ENCODE measurements around the gene SGCA. TPM values are rescaled to one million over a fixed set of nuclear protein-coding genes. Genes with fewer than 3 reads are reported as not detected.

The SGCA gene
- total RNA-seq, 2 experiments from 2014 or later = 0.57 to 1.1 TPM

DNA sequence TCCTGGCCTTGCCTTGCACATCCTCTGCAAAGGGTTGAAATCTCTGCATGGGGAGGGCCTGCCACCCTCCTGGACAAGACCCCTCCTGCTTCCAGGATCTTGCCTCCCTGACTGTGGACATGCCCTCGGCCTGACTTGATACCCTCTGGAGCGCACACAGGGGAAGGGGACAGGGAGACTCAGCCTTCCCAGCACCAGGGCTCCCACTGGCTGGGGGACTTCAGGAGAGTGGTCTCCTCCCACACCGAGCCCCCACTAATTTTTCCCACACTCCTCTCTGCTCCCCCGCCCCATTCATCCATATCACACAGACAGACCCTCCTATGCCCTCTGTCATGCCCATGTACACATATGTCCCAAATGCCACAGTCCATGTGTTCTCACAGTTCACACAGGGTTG, 14.3 kb downstream of the SGCA start:
- H3K79me2 ChIP-seq (ENCODE audit: insufficient read depth, low read depth, low read length) = no peaks in the 10 kb centered on the region
- TF ChIP-seq CTCF (conservative IDR thresholded peaks at IDR 0.05; ENCODE audit: low read length) = no peak
- TF ChIP-seq EZH2phosphoT487 (IDR thresholded peaks at IDR 0.05; ENCODE audit: borderline replicate concordance, low read depth, low read length) = no peak
- no peak overlapping the region for H3K4me3 ChIP-seq (ENCODE audit: low read depth, low read length, poor library complexity, severe bottlenecking)
- intact Hi-C loops (cut with micrococcal nuclease; ENCODE audit: unreplicated experiment) = no loop called here
- peaks cover 38% of the 10 kb centered on the region for H3K4me1 ChIP-seq (ENCODE audit: insufficient read depth, low read length, poor library complexity, severe bottlenecking)
- POLR2A ChIA-PET = no interaction called here
- no peaks in the 10 kb centered on the region for H3K36me3 ChIP-seq (ENCODE audit: insufficient read depth, low read length)
- no TSS peak for BruUV-seq (replicated peaks)
- H3K9me2 ChIP-seq (ENCODE audit: insufficient read depth, low read length) = no peaks in the 10 kb centered on the region
- H2AFZ ChIP-seq (ENCODE audit: low read length) = no peak overlapping the region
- DNase-seq (ENCODE audit: low spot score) = no peak
- no peak overlapping the region for H3K27ac ChIP-seq (ENCODE audit: low read depth, low read length, poor library complexity, severe bottlenecking)
- no peaks in the 10 kb centered on the region for H3K9me3 ChIP-seq (ENCODE audit: low read length)
- CTCF ChIA-PET (ENCODE audit: unreplicated experiment) = no interaction called here
- H4K20me1 ChIP-seq (ENCODE audit: insufficient read depth, low read length) = no peaks in the 10 kb centered on the region
- H3K4me2 ChIP-seq (ENCODE audit: low read length) = no peak overlapping the region

DNA sequence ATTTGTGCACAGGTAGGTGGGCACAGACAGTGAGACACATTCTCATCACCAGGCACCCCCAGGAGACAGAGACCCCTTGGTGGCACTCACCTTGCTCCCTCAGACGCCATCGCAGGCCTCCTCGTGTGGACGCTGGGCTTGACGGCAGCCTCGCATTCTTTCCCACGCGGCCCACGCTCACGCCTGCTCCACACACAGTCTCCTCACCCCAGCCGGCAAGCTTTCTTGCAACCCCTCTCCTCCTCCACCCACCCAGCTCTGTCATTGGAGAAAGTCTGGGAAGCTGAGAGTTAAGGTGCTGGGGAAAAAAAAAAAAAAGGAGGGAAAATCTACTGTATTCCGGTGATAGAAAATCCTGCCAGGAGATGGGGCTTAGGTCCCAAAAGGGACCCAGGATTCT, 14.8 kb downstream of the SGCA start:
- H2AFZ ChIP-seq (ENCODE audit: low read length) = no peak overlapping the region
- H3K4me3 ChIP-seq (ENCODE audit: low read depth, low read length, poor library complexity, severe bottlenecking) = no peak overlapping the region
- peaks cover 39% of the 10 kb centered on the region for H3K4me1 ChIP-seq (ENCODE audit: insufficient read depth, low read length, poor library complexity, severe bottlenecking)
- intact Hi-C loops (cut with micrococcal nuclease; ENCODE audit: unreplicated experiment) = no loop called here
- BruUV-seq (replicated peaks) = no TSS peak
- ChIA-PET CTCF (ENCODE audit: unreplicated experiment) (interaction anchor here (0.7 kb wide), 1 partner anchor 8 kb away, joined by 3 read pairs; no protein-coding TSS in a partner anchor), POLR2A (no interaction called here)
- no peak for DNase-seq (ENCODE audit: low spot score)
- TF ChIP-seq EZH2phosphoT487 (IDR thresholded peaks at IDR 0.05; ENCODE audit: borderline replicate concordance, low read depth, low read length) (no peak), CTCF (conservative IDR thresholded peaks at IDR 0.05; ENCODE audit: low read length) (no peak)
- H3K79me2 ChIP-seq (ENCODE audit: insufficient read depth, low read depth, low read length) = no peaks in the 10 kb centered on the region
- no peaks in the 10 kb centered on the region for H4K20me1 ChIP-seq (ENCODE audit: insufficient read depth, low read length)
- no peaks in the 10 kb centered on the region for H3K9me2 ChIP-seq (ENCODE audit: insufficient read depth, low read length)
- no peaks in the 10 kb centered on the region for H3K36me3 ChIP-seq (ENCODE audit: insufficient read depth, low read length)
- H3K4me2 ChIP-seq (ENCODE audit: low read length) = no peak overlapping the region
- H3K9me3 ChIP-seq (ENCODE audit: low read length) = no peaks in the 10 kb centered on the region
- no peak overlapping the region for H3K27ac ChIP-seq (ENCODE audit: low read depth, low read length, poor library complexity, severe bottlenecking)

GRCh38 chr17:50181144-50181543, 15.3 kb downstream of the SGCA start:
- Histone ChIP-seq H3K9me3 (ENCODE audit: low read length) (no peaks in the 10 kb centered on the region), H3K36me3 (ENCODE audit: insufficient read depth, low read length) (no peaks in the 10 kb centered on the region), H4K20me1 (ENCODE audit: insufficient read depth, low read length) (no peaks in the 10 kb centered on the region), H3K4me2 (ENCODE audit: low read length) (no peak overlapping the region), H3K4me3 (ENCODE audit: low read depth, low read length, poor library complexity, severe bottlenecking) (no peak overlapping the region), H3K79me2 (ENCODE audit: insufficient read depth, low read depth, low read length) (no peaks in the 10 kb centered on the region), H3K4me1 (ENCODE audit: insufficient read depth, low read length, poor library complexity, severe bottlenecking) (peaks cover 39% of the 10 kb centered on the region), H2AFZ (ENCODE audit: low read length) (no peak overlapping the region), H3K9me2 (ENCODE audit: insufficient read depth, low read length) (no peaks in the 10 kb centered on the region), H3K27ac (ENCODE audit: low read depth, low read length, poor library complexity, severe bottlenecking) (no peak overlapping the region)
- POLR2A ChIA-PET = no interaction called here
- CTCF ChIA-PET (ENCODE audit: unreplicated experiment) = interaction anchor here (0.7 to 1.2 kb wide), 2 partner anchors 9 to 11 kb away, joined by 3 read pairs; no protein-coding TSS in a partner anchor
- intact Hi-C loops (cut with micrococcal nuclease; ENCODE audit: unreplicated experiment) = no loop called here
- BruUV-seq (replicated peaks) = no TSS peak
- TF ChIP-seq CTCF (conservative IDR thresholded peaks at IDR 0.05; ENCODE audit: low read length) (no peak), EZH2phosphoT487 (IDR thresholded peaks at IDR 0.05; ENCODE audit: borderline replicate concordance, low read depth, low read length) (no peak)
- DNase-seq (ENCODE audit: low spot score) = no peak
